Ishikawa (cell line): ENCODE measurements around the gene HDAC8.

Experiments used
- NFIC ChIP-seq: IDR thresholded peaks from 2 replicates; pipeline ENCODE4 v1.6.1; 2012
- RAD21 ChIP-seq: IDR thresholded peaks from 2 replicates; pipeline ENCODE4 v1.6.1; 2012; ENCODE audit warnings: low read depth
- TEAD4 ChIP-seq: IDR thresholded peaks from 2 replicates; pipeline ENCODE4 v1.6.1; 2012
- TF ChIP-seq, protein P1 (sequence below): IDR thresholded peaks from 2 replicates; pipeline ENCODE4 v1.6.1; 2012; ENCODE audit warnings: low read depth, mild to moderate bottlenecking

- no peak for TF ChIP-seq RAD21
- TF ChIP-seq NFIC, result no peak
- TF ChIP-seq TEAD4, result no peak
- TF ChIP-seq, protein P1, sequence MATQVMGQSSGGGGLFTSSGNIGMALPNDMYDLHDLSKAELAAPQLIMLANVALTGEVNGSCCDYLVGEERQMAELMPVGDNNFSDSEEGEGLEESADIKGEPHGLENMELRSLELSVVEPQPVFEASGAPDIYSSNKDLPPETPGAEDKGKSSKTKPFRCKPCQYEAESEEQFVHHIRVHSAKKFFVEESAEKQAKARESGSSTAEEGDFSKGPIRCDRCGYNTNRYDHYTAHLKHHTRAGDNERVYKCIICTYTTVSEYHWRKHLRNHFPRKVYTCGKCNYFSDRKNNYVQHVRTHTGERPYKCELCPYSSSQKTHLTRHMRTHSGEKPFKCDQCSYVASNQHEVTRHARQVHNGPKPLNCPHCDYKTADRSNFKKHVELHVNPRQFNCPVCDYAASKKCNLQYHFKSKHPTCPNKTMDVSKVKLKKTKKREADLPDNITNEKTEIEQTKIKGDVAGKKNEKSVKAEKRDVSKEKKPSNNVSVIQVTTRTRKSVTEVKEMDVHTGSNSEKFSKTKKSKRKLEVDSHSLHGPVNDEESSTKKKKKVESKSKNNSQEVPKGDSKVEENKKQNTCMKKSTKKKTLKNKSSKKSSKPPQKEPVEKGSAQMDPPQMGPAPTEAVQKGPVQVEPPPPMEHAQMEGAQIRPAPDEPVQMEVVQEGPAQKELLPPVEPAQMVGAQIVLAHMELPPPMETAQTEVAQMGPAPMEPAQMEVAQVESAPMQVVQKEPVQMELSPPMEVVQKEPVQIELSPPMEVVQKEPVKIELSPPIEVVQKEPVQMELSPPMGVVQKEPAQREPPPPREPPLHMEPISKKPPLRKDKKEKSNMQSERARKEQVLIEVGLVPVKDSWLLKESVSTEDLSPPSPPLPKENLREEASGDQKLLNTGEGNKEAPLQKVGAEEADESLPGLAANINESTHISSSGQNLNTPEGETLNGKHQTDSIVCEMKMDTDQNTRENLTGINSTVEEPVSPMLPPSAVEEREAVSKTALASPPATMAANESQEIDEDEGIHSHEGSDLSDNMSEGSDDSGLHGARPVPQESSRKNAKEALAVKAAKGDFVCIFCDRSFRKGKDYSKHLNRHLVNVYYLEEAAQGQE, result no peak
Observed at GRCh38 chrX:72348247-72348979, 224.2 kb downstream of the HDAC8 start.
